ENCODE data around the gene FGFR4.

The FGFR4 gene

DNA sequence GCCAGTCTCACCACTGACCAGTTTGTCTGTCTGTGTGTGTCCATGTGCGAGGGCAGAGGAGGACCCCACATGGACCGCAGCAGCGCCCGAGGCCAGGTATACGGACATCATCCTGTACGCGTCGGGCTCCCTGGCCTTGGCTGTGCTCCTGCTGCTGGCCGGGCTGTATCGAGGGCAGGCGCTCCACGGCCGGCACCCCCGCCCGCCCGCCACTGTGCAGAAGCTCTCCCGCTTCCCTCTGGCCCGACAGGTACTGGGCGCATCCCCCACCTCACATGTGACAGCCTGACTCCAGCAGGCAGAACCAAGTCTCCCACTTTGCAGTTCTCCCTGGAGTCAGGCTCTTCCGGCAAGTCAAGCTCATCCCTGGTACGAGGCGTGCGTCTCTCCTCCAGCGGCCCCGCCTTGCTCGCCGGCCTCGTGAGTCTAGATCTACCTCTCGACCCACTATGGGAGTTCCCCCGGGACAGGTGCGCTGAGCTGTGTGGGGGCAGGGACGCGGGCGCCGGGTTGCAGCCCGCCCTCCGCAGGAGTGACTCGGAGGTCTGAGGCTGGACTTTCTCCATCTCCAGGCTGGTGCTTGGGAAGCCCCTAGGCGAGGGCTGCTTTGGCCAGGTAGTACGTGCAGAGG is 6.5 kb downstream of the FGFR4 start:
- Histone ChIP-seq H3K4me3 (ENCODE audit: low read depth, low read length) (no peak overlapping the region), H3K9me3 (no peaks in the 10 kb centered on the region), H3K36me3 (no peaks in the 10 kb centered on the region), H3K4me1 (peaks cover 6% of the 10 kb centered on the region; the same call in 1 of the 2 replicates), H3K27me3 (no peaks in the 10 kb centered on the region)
- no peak for DNase-seq
- no peak for TF ChIP-seq CTCF (IDR thresholded peaks at IDR 0.05; ENCODE audit: low read depth, low read length)

GRCh38 chr5:177093803-177094202 is 7.1 kb downstream of the FGFR4 start:
- Histone ChIP-seq H3K4me3 (ENCODE audit: low read depth, low read length) (no peak overlapping the region), H3K36me3 (no peaks in the 10 kb centered on the region), H3K9me3 (no peaks in the 10 kb centered on the region), H3K27me3 (no peaks in the 10 kb centered on the region), H3K4me1 (peaks cover 6% of the 10 kb centered on the region; the same call in 1 of the 2 replicates)
- no peak for TF ChIP-seq CTCF (IDR thresholded peaks at IDR 0.05; ENCODE audit: low read depth, low read length)
- DNase-seq: no peak

- Histone ChIP-seq H3K36me3 (no peaks in the 10 kb centered on the region), H3K4me3 (ENCODE audit: low read depth, low read length) (no peak overlapping the region), H3K4me1 (peaks cover 6% of the 10 kb centered on the region; the same call in 1 of the 2 replicates), H3K27me3 (no peaks in the 10 kb centered on the region), H3K9me3 (no peaks in the 10 kb centered on the region)
- no peak for TF ChIP-seq CTCF (IDR thresholded peaks at IDR 0.05; ENCODE audit: low read depth, low read length)
- no peak for DNase-seq
Observed at GRCh38 chr5:177094224-177095087, 7.7 kb downstream of the FGFR4 start.

DNA sequence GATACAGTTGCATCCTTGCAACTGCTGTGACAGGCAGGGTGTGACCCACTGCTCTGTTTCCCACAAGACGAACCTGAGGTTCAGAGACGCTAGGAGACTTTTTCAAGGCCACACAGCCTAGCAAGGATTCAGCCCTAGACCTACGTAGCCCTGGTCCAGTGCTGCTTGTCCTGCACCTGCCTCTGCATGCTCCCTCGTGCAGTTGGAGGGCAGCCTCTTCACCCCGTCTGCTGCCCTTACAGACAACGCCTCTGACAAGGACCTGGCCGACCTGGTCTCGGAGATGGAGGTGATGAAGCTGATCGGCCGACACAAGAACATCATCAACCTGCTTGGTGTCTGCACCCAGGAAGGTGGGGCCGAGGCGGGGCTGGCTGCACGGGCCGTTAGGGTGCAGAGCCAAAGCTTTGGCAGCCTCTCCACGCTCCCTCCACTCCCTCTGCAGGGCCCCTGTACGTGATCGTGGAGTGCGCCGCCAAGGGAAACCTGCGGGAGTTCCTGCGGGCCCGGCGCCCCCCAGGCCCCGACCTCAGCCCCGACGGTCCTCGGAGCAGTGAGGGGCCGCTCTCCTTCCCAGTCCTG is 8.5 kb downstream of the FGFR4 start:
- DNase-seq: no peak
- H3K4me1 ChIP-seq: peaks cover 6% of the 10 kb centered on the region; the same call in 1 of the 2 replicates
- H3K36me3 ChIP-seq: no peaks in the 10 kb centered on the region
- TF ChIP-seq CTCF (IDR thresholded peaks at IDR 0.05; ENCODE audit: low read depth, low read length): no peak
- no peaks in the 10 kb centered on the region for H3K27me3 ChIP-seq
- no peak overlapping the region for H3K4me3 ChIP-seq (ENCODE audit: low read depth, low read length)
- no peaks in the 10 kb centered on the region for H3K9me3 ChIP-seq

DNA sequence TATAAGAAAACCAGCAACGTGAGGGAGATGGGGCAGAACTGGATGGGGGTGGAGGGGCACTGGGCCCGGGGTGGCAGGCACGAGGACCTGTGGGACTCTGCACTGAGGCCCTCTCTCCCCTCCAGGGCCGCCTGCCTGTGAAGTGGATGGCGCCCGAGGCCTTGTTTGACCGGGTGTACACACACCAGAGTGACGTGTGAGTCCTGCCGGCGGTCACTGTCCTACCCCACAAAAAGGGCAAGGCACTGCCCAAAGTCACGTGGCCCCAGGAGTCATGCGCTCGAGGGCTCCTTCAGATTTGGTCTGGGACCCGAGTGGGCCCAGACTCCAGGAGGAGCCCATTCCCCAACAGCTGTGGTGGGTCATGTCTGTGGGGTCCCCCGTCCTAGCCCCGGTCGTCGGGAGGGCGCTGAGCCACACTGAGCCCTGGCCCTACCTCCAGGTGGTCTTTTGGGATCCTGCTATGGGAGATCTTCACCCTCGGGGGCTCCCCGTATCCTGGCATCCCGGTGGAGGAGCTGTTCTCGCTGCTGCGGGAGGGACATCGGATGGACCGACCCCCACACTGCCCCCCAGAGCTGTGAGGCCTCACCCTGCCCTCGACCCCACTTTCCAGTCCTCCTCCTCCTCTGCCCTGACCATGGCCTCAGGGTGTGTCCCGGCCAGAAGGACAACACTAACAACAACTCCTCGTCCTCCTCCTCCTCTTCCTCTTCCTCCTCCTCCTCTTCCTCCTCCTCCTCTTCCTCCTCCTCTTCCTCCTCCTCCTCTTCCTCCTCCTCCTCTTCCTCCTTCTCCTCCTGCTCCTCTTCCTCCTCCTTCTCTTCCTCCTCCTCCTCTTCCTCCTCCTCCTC is 9.7 kb downstream of the FGFR4 start:
- no peak for DNase-seq
- peaks cover 6% of the 10 kb centered on the region; the same call in 1 of the 2 replicates for H3K4me1 ChIP-seq
- H3K36me3 ChIP-seq: no peaks in the 10 kb centered on the region
- H3K27me3 ChIP-seq: no peaks in the 10 kb centered on the region
- no peak overlapping the region for H3K4me3 ChIP-seq (ENCODE audit: low read depth, low read length)
- TF ChIP-seq CTCF (IDR thresholded peaks at IDR 0.05; ENCODE audit: low read depth, low read length): no peak
- no peaks in the 10 kb centered on the region for H3K9me3 ChIP-seq
